Heart right ventricle (tissue), 16 donors: ENCODE measurements around the gene DIS3L2. TPM values are rescaled to one million over a fixed set of nuclear protein-coding genes. Genes with fewer than 3 reads are reported as not detected.

ENCODE experiments used
- ATAC-seq, 8 donors: fragments of 200-7000 bp; cut with Tn5 transposase; one replicate each; pipeline ENCODE4 v1.9.1; 2020; ENCODE audit warnings: mild to moderate bottlenecking in 8 of 8, moderate library complexity in 8 of 8, moderate number of reproducible peaks in 1 of 8
- DNase-seq, 2 donors: peaks; one replicate each; pipeline ENCODE4 v3.0.0-alpha.2; 2020
- H3K27ac ChIP-seq, 10 donors: fragments of 200-600 bp; sonication (generic) in 2 of 10; one replicate each; pipeline versions ENCODE4 v1.5.0 to v1.8.0; 2020 to 2022; ENCODE audit warnings: mild to moderate bottlenecking in 3 of 10
- H3K27me3 ChIP-seq, 7 donors: fragments of 200-600 bp; one replicate each; pipeline ENCODE4 v1.8.0; 2021 to 2022; ENCODE audit warnings: mild to moderate bottlenecking in 2 of 7
- H3K36me3 ChIP-seq, 9 donors: fragments of 200-600 bp; sonication (generic) in 1 of 9; one replicate each; pipeline versions ENCODE4 v1.5.0 to v1.8.0; 2020 to 2022; ENCODE audit warnings: mild to moderate bottlenecking in 2 of 9
- H3K4me1 ChIP-seq, 9 donors: fragments of 200-600 bp; sonication (generic) in 1 of 9; one replicate each; pipeline versions ENCODE4 v1.5.0 to v1.8.0; 2020 to 2022; ENCODE audit warnings: mild to moderate bottlenecking in 4 of 9
- H3K4me3 ChIP-seq, 10 donors: fragments of 200-600 bp; sonication (generic) in 2 of 10; one replicate each; pipeline versions ENCODE4 v1.5.0 to v1.8.0; 2020 to 2022; ENCODE audit warnings: mild to moderate bottlenecking in 7 of 10, moderate library complexity in 2 of 10
- H3K9me3 ChIP-seq, 11 donors: fragments of 200-600 bp in 10 of 11; sonication (generic) in 2 of 11; one replicate each; pipeline versions ENCODE4 v1.5.0 to v1.8.0; 2013 to 2022; ENCODE audit warnings: mild to moderate bottlenecking in 2 of 11, control low read depth in 1 of 11, moderate library complexity in 1 of 11
- WGBS, 2 donors: extraction: QIAGEN DNeasy Blood & Tissue Kit; methylation state at CpG; one replicate each; pipeline ENCODE4 v1.1.7; 2013; ENCODE audit warnings: inconsistent platforms in 1 of 2; 5-methylcytosine and 5-hydroxymethylcytosine counted together
- intact Hi-C, 10 donors: fragments of 100-400 bp; cut with DNase I; formaldehyde crosslinking; loops; one replicate each; pipeline versions ENCODE4 v1.11.1 to v1.14.2; 2022
- polyA plus RNA-seq, 2 donors: library from polyadenylated mRNA; stranded (reverse); fragments of 200-250 nt; gene quantifications; one replicate each; pipeline ENCODE4 v1.2.3, GENCODE V29; 2013
- total RNA-seq, 10 donors: library from RNA; stranded (reverse); fragmentation: NEBNext Ultra II Directional in 3 of 10; extraction: Animal tissue kit (Norgen Biotek cat#: 25700) in 3 of 10; gene quantifications; one replicate each; pipeline versions ENCODE4 v1.2.1 to v1.2.4, GENCODE V29; 2021 to 2023
- TF ChIP-seq, protein P1 (sequence below), 9 donors: fragments of 200-600 bp; sonication (generic) in 2 of 9; IDR thresholded peaks; one replicate each; pipeline versions ENCODE4 v1.5.0 to v1.8.0; 2021 to 2022; ENCODE audit warnings: antibody characterized with exemption in 9 of 9, mild to moderate bottlenecking in 5 of 9, moderate library complexity in 1 of 9
- donor health status: Arrhythmogenic right ventricular cardiomyopathy.
- donor health status: ischemic (EF 13 %, LVEDD 7.1; RV severe dilation, severe dysfunction).
- donor health status: healthy with polysubstance abuse.
- donor health status: DM: no; HTN: yes; CAD: no.
- donor health status: DM: no; HTN: no; CAD: no.
- donor health status: ischemic (EF 25% LVEDD 6.9; RV normal size, moderate dysfunction).
- donor health status: ischemic (EF 25% LVEDD 5.7; RV mildly dilated, moderate dysfunction).
- donor health status: healthy.
- donor health status: DM: yes; HTN: yes; CAD: no.
- donor health status: Ischemic cardiomyopathy.
- donor health status: ischemic (EF 35%, LVEDD 5.7; RV mildly dilated, moderate dysfunction).
- donor health status: nonischemic (EF 11% LVEDD 7.7; RV severe dilation, severe dysfunction).
- donor health status: DM: yes; HTN: yes; CAD: no.
- donor health status: PGD.
- donor health status: ischemic (EF 29% LVEDD 5.4; RV normal size, mild dysfunction).
- donor health status: nonischemic (EF 23%, LVEDD 6.1; RV moderate dilation, normal function).

DIS3L2 gene
- total and polyA plus RNA-seq, 12 donors, result 9.5 to 24.5 (median 18.5) TPM

DNA sequence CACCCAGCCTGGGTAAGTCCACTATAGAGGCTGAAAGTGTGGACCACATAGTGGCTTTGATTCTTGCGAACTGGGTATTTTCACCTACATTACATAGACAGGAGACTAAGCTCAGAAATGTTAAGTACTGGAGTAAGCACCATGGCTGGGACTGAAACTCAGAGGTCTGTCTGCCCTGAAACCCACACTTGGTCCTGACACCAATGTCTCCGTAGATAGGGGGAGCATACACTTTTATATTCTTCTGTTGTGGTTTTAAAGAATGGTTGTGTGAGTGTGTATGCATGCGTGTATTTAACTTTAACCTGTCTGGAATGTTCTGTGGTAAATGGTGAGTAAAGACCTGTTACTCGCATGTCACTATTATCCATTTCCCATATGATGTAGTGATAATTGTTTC, 25.0 kb upstream of the DIS3L2 start:
- peaks cover 0 to 8% (median 1%) of the 10 kb centered on the region in 7 donors for H3K27me3 ChIP-seq
- H3K36me3 ChIP-seq, result no peaks in the 10 kb centered on the region
- TF ChIP-seq, protein P1, sequence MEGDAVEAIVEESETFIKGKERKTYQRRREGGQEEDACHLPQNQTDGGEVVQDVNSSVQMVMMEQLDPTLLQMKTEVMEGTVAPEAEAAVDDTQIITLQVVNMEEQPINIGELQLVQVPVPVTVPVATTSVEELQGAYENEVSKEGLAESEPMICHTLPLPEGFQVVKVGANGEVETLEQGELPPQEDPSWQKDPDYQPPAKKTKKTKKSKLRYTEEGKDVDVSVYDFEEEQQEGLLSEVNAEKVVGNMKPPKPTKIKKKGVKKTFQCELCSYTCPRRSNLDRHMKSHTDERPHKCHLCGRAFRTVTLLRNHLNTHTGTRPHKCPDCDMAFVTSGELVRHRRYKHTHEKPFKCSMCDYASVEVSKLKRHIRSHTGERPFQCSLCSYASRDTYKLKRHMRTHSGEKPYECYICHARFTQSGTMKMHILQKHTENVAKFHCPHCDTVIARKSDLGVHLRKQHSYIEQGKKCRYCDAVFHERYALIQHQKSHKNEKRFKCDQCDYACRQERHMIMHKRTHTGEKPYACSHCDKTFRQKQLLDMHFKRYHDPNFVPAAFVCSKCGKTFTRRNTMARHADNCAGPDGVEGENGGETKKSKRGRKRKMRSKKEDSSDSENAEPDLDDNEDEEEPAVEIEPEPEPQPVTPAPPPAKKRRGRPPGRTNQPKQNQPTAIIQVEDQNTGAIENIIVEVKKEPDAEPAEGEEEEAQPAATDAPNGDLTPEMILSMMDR (IDR thresholded peaks at IDR 0.05), result no peak
- peaks cover 0 to 24% (median 0%) of the 10 kb centered on the region in 9 donors for H3K4me1 ChIP-seq
- ATAC-seq (no peak), DNase-seq (no peak)
- WGBS, 2 donors, result 93 to 95% methylated on average over 4 of the region's 4 CpGs
- no peak overlapping the region for H3K4me3 ChIP-seq
- intact Hi-C loops, result no loop called here
- H3K27ac ChIP-seq, result no peak overlapping the region
- no peaks in the 10 kb centered on the region for H3K9me3 ChIP-seq

DNA sequence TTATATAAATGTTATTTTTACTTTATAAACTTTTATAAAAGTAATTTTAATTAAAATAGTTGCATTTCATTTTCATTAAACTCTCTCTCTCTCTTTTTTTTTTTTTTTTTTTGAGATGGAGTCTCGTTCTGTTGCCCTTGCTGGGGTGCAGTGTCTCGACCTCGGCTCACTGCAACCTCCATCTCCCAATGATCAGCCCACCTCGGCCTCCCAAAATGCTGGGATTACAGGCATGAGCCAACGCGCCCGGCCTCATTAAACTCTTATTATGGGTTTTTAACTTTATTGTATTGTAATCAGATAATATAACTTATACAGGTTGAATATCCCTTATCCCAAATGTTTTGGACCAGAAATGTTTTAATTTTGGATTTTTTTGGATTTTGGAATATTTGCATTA, 24.5 kb upstream of the DIS3L2 start:
- no peaks in the 10 kb centered on the region for H3K9me3 ChIP-seq
- H3K27ac ChIP-seq, result no peak overlapping the region
- intact Hi-C loops, result no loop called here
- TF ChIP-seq, protein P1 (IDR thresholded peaks at IDR 0.05), result no peak
- ATAC-seq (no peak), DNase-seq (no peak)
- H3K4me1 ChIP-seq, result peaks cover 0 to 24% (median 0%) of the 10 kb centered on the region in 9 donors
- 97% methylated on average over 7 of the region's 7 CpGs for WGBS, 2 donors
- no peaks in the 10 kb centered on the region for H3K36me3 ChIP-seq
- H3K27me3 ChIP-seq, result peaks cover 0 to 9% (median 6%) of the 10 kb centered on the region in 7 donors
- no peak overlapping the region for H3K4me3 ChIP-seq

DNA sequence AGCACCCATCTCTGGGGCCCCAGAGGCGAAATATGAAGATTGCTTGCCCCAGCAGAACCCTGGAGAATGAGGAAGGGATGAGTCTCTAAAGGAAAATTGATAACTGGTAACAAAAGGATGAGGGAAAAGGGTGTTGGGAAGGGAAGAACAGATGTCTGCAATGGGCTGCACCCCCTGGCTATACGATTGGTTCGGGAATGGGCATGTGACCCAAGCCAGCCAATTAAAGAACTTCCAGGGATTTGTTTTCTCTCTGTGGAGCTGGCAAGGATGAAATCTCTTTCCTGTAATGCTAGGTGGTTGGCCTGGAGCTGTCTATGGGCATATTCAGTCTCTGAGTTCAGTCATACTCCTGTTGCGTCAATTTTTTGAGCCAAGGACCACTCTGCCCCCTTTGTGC, 22.5 kb upstream of the DIS3L2 start:
- H3K27ac ChIP-seq, result no peak overlapping the region
- ATAC-seq (no peak), DNase-seq (no peak)
- no peaks in the 10 kb centered on the region for H3K9me3 ChIP-seq
- 94 to 96% methylated on average over 4 of the region's 4 CpGs for WGBS, 2 donors
- TF ChIP-seq, protein P1 (IDR thresholded peaks at IDR 0.05), result no peak
- no peaks in the 10 kb centered on the region for H3K36me3 ChIP-seq
- H3K4me3 ChIP-seq, result no peak overlapping the region
- H3K4me1 ChIP-seq, result peaks cover 0 to 12% (median 0%) of the 10 kb centered on the region in 9 donors
- intact Hi-C loops, result no loop called here
- H3K27me3 ChIP-seq, result peaks cover 0 to 9% (median 6%) of the 10 kb centered on the region in 7 donors

DNA sequence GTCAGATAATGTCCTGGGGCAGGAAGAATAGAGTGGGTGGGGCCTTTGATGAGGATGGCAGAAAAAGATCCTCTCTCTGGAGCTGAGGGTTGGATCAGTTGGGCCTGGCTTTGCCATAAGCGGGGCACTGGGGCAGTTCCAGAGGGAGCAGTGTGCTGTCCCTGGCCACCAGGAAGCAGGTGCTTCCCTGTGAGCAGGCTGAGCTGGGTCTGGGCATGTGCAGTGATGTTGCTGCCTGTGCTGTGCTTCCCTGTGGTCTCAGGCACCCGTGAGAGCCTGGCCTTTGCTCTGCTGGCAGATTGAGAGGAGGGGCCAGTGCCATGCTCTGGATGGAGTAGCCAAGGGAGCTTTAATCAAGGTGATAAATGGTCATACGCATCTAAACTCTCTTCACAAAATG, 20.7 kb upstream of the DIS3L2 start:
- H3K36me3 ChIP-seq, result no peaks in the 10 kb centered on the region
- 58 to 69% methylated on average over 3 of the region's 3 CpGs for WGBS, 2 donors
- no peaks in the 10 kb centered on the region for H3K9me3 ChIP-seq
- no peak overlapping the region for H3K27ac ChIP-seq
- TF ChIP-seq, protein P1 (IDR thresholded peaks at IDR 0.05), result no peak
- DNase-seq (no peak), ATAC-seq (peak in 1 of 8 donors; percentile 33)
- H3K4me1 ChIP-seq, result no peaks in the 10 kb centered on the region
- H3K4me3 ChIP-seq, result no peak overlapping the region
- intact Hi-C loops, result no loop called here
- peaks cover 0 to 12% (median 6%) of the 10 kb centered on the region in 7 donors for H3K27me3 ChIP-seq
